SK-N-SH treated with all-trans-retinoic acid at 6 μM for 48 hours (cell line): ENCODE measurements around the gene PTPRT.

Source experiments
- ATAC-seq: fragments of 200-7000 bp; cut with Tn5 transposase; 3 replicates; pipeline ENCODE4 v1.9.1; 2020; ENCODE audit warnings: mild to moderate bottlenecking, moderate library complexity
- ARNTL ChIP-seq: fragments of 450-650 bp; formaldehyde crosslinking; IDR thresholded peaks from 2 replicates; pipeline ENCODE4 v1.5.0; 2020; ENCODE audit warnings: low read depth, mild to moderate bottlenecking, moderate library complexity, borderline replicate concordance
- CSDC2 ChIP-seq: fragments of 250-450 bp; sonication (Bioruptor Pico); IDR thresholded peaks from 2 replicates; pipeline ENCODE4 v1.5.0; 2020; ENCODE audit warnings: mild to moderate bottlenecking, moderate library complexity
- ESRRG ChIP-seq: fragments of 250-450 bp; sonication (Bioruptor Pico); IDR thresholded peaks from 2 replicates; pipeline ENCODE4 v1.6.1; 2021; ENCODE audit warnings: mild to moderate bottlenecking
- ISL1 ChIP-seq: fragments of 250-450 bp; sonication (Bioruptor Pico); IDR thresholded peaks from 2 replicates; pipeline ENCODE4 v2.1.2; 2022; ENCODE audit warnings: mild to moderate bottlenecking, moderate library complexity
- OSR1 ChIP-seq: fragments of 250-450 bp; sonication (Bioruptor Pico); IDR thresholded peaks from 2 replicates; pipeline ENCODE4 v1.8.0; 2022; ENCODE audit warnings: moderate library complexity, mild to moderate bottlenecking, inconsistent platforms
- PPARA ChIP-seq: fragments of 250-450 bp; sonication (Bioruptor Pico); IDR thresholded peaks from 2 replicates; pipeline ENCODE4 v1.5.0; 2020; ENCODE audit warnings: mild to moderate bottlenecking, borderline replicate concordance
- TCF4 ChIP-seq: fragments of 250-450 bp; sonication (Bioruptor Pico); IDR thresholded peaks from 2 replicates; pipeline ENCODE4 v1.8.0; 2021; ENCODE audit warnings: mild to moderate bottlenecking, moderate library complexity, borderline replicate concordance
- TOX ChIP-seq: fragments of 250-450 bp; sonication (Bioruptor Pico); IDR thresholded peaks from 2 replicates; pipeline ENCODE4 v1.8.0; 2021; ENCODE audit warnings: mild to moderate bottlenecking, moderate library complexity, borderline replicate concordance
- ZC3H10 ChIP-seq: fragments of 250-450 bp; sonication (Bioruptor Pico); IDR thresholded peaks from 2 replicates; pipeline ENCODE4 v1.5.1; 2021; ENCODE audit warnings: mild to moderate bottlenecking, moderate library complexity
- ZFP3 ChIP-seq: fragments of 250-450 bp; sonication (Bioruptor Pico); IDR thresholded peaks from 2 replicates; pipeline ENCODE4 v1.5.0; 2020; ENCODE audit warnings: mild to moderate bottlenecking, moderate library complexity
- ZFP30 ChIP-seq: fragments of 450-650 bp; formaldehyde crosslinking; IDR thresholded peaks from 2 replicates; pipeline ENCODE4 v1.5.0; 2022; ENCODE audit warnings: mild to moderate bottlenecking, moderate library complexity
- ZNF565 ChIP-seq: fragments of 450-650 bp; formaldehyde crosslinking; conservative IDR thresholded peaks from 2 replicates; pipeline ENCODE4 v1.5.0; 2020; ENCODE audit warnings: low read depth, mild to moderate bottlenecking, moderate library complexity
- ZNF8 ChIP-seq: fragments of 450-650 bp; formaldehyde crosslinking; IDR thresholded peaks from 2 replicates; pipeline ENCODE4 v1.5.0; 2020; ENCODE audit warnings: mild to moderate bottlenecking, moderate library complexity
- TF ChIP-seq, protein P1 (sequence below): fragments of 250-450 bp; sonication (Bioruptor Pico); IDR thresholded peaks from 2 replicates; pipeline ENCODE4 v1.8.0; 2020; ENCODE audit warnings: mild to moderate bottlenecking, moderate library complexity, borderline replicate concordance
- TF ChIP-seq, protein P2 (sequence below): fragments of 250-450 bp; sonication (Bioruptor Pico); IDR thresholded peaks from 2 replicates; pipeline ENCODE4 v1.5.0; 2020; ENCODE audit warnings: mild to moderate bottlenecking, moderate library complexity
- TF ChIP-seq, protein P3 (sequence below): fragments of 250-450 bp; sonication (Bioruptor Pico); IDR thresholded peaks from 2 replicates; pipeline ENCODE4 v1.8.0; 2021; ENCODE audit warnings: low read depth, mild to moderate bottlenecking, moderate library complexity, borderline replicate concordance
- TF ChIP-seq, protein P4 (sequence below): fragments of 250-450 bp; sonication (Bioruptor Pico); IDR thresholded peaks from 2 replicates; pipeline ENCODE4 v1.5.1; 2021; ENCODE audit warnings: mild to moderate bottlenecking, moderate library complexity

PTPRT gene

DNA sequence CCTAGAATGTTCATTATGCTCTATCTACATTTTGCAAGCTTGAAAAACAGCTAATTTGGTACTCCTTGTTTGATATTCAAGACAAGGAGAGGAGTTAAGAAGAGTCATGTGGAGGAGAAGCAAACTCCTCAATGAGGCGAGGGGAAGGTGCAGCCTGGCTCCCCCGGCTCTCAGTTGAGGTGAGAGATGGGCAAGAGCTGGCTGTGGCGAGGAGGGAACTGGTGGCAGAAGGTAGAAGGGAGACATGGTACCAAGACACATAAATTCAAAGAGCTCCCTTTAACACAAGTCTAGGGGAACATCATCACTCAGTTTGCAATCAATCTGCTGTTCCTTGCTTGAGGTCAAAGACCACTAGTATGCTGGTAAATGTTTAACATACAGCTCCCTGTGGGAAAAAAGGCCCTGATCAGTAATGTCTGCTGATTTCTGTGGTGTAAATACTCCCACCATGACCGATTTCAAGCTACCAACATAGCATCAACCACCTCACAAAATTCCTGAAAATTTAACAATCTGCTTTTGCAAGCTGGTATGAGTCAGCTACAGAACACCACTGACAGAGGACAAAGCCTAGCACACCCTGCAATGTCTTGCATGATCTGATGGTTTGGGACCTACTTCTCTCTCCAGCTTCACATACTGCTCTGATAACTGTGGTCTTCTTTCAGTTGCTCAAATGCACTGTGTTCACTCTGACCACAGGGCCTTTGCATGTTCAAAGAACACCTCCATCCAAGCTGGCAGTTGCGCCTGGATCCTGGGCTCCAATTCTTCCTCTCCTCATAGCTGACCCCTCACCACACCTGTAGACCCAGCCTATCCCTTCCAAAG, 1055.2 kb downstream of the PTPRT start:
- no peak for ATAC-seq
- TF ChIP-seq, protein P1, sequence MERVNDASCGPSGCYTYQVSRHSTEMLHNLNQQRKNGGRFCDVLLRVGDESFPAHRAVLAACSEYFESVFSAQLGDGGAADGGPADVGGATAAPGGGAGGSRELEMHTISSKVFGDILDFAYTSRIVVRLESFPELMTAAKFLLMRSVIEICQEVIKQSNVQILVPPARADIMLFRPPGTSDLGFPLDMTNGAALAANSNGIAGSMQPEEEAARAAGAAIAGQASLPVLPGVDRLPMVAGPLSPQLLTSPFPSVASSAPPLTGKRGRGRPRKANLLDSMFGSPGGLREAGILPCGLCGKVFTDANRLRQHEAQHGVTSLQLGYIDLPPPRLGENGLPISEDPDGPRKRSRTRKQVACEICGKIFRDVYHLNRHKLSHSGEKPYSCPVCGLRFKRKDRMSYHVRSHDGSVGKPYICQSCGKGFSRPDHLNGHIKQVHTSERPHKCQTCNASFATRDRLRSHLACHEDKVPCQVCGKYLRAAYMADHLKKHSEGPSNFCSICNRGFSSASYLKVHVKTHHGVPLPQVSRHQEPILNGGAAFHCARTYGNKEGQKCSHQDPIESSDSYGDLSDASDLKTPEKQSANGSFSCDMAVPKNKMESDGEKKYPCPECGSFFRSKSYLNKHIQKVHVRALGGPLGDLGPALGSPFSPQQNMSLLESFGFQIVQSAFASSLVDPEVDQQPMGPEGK (CRISPR knock-in tag) = no peak
- no peak for TF ChIP-seq CSDC2
- TF ChIP-seq ZNF8 (CRISPR knock-in tag) = no peak
- TF ChIP-seq ZC3H10 = no peak
- TF ChIP-seq ZFP3 (CRISPR knock-in tag) = no peak

DNA sequence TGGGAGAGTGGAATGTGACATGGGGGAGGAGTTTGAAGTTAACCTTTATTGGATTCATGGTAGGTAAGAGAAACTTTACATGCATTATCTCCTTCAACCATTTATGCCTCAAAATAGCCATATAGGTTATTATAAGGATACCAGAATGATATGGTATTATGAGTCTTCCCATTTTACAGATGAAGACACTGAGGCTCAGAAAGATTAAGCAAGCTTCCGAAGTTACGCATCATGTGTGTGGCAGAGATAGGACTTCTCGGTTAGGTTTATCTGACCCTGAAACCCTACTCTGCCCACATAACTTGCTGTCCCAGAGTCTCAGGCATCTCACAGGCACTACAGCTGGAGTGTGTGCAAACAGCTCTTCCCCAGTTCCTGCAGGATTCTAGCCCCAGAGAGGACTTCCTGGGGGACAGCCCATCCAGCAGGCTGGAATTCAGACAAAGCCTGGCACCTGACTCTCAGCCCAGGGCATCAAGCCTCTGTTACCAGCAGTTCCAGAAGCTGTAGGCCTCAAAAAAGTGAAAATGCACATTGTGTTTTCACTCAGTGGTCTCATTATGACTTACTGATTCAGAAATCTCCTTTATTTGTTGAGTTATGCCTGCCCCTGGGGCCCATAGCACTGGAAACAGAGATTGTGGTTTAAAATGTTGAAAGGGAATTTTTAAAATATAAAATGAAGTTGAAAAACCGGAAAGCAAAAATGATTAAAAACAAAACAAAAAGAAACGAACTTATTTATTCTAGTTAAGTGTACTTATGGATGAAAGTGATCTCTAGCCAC, 1058.7 kb downstream of the PTPRT start:
- ATAC-seq = no peak
- TF ChIP-seq ISL1 (no peak), ZC3H10 (no peak), ESRRG (CRISPR knock-in tag) (no peak), ZFP3 (CRISPR knock-in tag) (no peak), OSR1 (no peak), TOX (no peak)
- TF ChIP-seq, protein P2, sequence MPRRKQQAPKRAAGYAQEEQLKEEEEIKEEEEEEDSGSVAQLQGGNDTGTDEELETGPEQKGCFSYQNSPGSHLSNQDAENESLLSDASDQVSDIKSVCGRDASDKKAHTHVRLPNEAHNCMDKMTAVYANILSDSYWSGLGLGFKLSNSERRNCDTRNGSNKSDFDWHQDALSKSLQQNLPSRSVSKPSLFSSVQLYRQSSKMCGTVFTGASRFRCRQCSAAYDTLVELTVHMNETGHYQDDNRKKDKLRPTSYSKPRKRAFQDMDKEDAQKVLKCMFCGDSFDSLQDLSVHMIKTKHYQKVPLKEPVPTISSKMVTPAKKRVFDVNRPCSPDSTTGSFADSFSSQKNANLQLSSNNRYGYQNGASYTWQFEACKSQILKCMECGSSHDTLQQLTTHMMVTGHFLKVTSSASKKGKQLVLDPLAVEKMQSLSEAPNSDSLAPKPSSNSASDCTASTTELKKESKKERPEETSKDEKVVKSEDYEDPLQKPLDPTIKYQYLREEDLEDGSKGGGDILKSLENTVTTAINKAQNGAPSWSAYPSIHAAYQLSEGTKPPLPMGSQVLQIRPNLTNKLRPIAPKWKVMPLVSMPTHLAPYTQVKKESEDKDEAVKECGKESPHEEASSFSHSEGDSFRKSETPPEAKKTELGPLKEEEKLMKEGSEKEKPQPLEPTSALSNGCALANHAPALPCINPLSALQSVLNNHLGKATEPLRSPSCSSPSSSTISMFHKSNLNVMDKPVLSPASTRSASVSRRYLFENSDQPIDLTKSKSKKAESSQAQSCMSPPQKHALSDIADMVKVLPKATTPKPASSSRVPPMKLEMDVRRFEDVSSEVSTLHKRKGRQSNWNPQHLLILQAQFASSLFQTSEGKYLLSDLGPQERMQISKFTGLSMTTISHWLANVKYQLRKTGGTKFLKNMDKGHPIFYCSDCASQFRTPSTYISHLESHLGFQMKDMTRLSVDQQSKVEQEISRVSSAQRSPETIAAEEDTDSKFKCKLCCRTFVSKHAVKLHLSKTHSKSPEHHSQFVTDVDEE (CRISPR knock-in tag) = no peak
- TF ChIP-seq, protein P3, sequence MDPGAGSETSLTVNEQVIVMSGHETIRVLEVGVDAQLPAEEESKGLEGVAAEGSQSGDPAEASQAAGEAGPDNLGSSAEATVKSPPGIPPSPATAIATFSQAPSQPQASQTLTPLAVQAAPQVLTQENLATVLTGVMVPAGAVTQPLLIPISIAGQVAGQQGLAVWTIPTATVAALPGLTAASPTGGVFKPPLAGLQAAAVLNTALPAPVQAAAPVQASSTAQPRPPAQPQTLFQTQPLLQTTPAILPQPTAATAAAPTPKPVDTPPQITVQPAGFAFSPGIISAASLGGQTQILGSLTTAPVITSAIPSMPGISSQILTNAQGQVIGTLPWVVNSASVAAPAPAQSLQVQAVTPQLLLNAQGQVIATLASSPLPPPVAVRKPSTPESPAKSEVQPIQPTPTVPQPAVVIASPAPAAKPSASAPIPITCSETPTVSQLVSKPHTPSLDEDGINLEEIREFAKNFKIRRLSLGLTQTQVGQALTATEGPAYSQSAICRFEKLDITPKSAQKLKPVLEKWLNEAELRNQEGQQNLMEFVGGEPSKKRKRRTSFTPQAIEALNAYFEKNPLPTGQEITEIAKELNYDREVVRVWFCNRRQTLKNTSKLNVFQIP (CRISPR knock-in tag) = no peak
- TF ChIP-seq, protein P4, sequence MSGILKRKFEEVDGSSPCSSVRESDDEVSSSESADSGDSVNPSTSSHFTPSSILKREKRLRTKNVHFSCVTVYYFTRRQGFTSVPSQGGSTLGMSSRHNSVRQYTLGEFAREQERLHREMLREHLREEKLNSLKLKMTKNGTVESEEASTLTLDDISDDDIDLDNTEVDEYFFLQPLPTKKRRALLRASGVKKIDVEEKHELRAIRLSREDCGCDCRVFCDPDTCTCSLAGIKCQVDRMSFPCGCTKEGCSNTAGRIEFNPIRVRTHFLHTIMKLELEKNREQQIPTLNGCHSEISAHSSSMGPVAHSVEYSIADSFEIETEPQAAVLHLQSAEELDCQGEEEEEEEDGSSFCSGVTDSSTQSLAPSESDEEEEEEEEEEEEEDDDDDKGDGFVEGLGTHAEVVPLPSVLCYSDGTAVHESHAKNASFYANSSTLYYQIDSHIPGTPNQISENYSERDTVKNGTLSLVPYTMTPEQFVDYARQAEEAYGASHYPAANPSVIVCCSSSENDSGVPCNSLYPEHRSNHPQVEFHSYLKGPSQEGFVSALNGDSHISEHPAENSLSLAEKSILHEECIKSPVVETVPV (CRISPR knock-in tag) = no peak
- TF ChIP-seq, protein P1 (CRISPR knock-in tag) = no peak

DNA sequence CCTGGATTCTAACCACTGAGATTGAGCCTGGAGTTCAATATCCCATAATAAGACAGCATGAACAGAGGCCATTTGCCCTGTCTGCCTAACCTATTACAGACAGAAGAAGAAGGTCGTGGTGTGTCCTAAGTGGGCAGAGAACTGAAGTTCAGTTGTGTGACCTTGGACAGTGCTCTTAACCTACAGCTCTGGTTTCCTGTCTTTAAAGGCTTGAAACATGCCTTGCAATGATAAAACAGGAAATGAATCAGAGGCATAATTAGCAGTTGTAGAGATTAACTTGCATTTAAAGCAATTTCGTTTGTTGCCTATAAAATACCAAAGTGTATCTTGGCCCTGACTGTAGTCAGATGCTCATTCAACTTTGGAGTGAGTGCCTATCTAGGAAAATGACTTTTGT, 1064.3 kb downstream of the PTPRT start:
- ATAC-seq = no peak
- TF ChIP-seq CSDC2 = no peak
- no peak for TF ChIP-seq ARNTL (CRISPR knock-in tag)
- TF ChIP-seq ISL1 = no peak
- TF ChIP-seq ESRRG (CRISPR knock-in tag) = no peak
- no peak for TF ChIP-seq ZFP3 (CRISPR knock-in tag)
- TF ChIP-seq TCF4 (CRISPR knock-in tag) = no peak
- TF ChIP-seq ZFP30 (CRISPR knock-in tag) = no peak
- TF ChIP-seq, protein P3 (CRISPR knock-in tag) = no peak
- no peak for TF ChIP-seq TOX
- TF ChIP-seq, protein P4 (CRISPR knock-in tag) = no peak
- TF ChIP-seq, protein P1 (CRISPR knock-in tag) = no peak
- no peak for TF ChIP-seq ZNF565 (CRISPR knock-in tag)
- no peak for TF ChIP-seq PPARA (CRISPR knock-in tag)
